HepG2 (cell line): ENCODE data around the gene CCL16. TPM values are rescaled to one million over a fixed set of nuclear protein-coding genes. Genes with fewer than 3 reads are reported as not detected.

Source experiments
- BCL6 ChIP-seq: IDR thresholded peaks from 2 replicates; pipeline ENCODE4 v1.6.1; 2016; ENCODE audit warnings: missing genetic modification reagents, missing compliant biosample characterization
- CHCHD3 ChIP-seq: sonication (generic); formaldehyde crosslinking; IDR thresholded peaks from 2 replicates; pipeline ENCODE4 v1.8.0; 2022; ENCODE audit warnings: mild to moderate bottlenecking, missing genetic modification reagents, moderate library complexity
- FOXO1 ChIP-seq: sonication (generic); formaldehyde crosslinking; IDR thresholded peaks from 2 replicates; pipeline ENCODE4 v1.4.0; 2020; ENCODE audit warnings: missing genetic modification reagents
- HIVEP1 ChIP-seq: sonication (generic); formaldehyde crosslinking; IDR thresholded peaks from 2 replicates; pipeline ENCODE4 v1.4.0; 2020; ENCODE audit warnings: mild to moderate bottlenecking, missing genetic modification reagents
- HMGXB4 ChIP-seq, 2 experiments: sonication (generic) in 1 of 2; formaldehyde crosslinking in 1 of 2; IDR thresholded peaks; 2 replicates each; pipeline versions ENCODE4 v1.4.0 to v1.6.1; 2018 to 2020; ENCODE audit warnings: missing genetic modification reagents in 2 of 2, borderline replicate concordance in 1 of 2, low read depth in 1 of 2, mild to moderate bottlenecking in 1 of 2, missing biosample characterization in 1 of 2
- ISL2 ChIP-seq: sonication (generic); formaldehyde crosslinking; IDR thresholded peaks from 2 replicates; pipeline ENCODE4 v1.5.0; 2020; ENCODE audit warnings: missing genetic modification reagents
- MEIS2 ChIP-seq: sonication (generic); formaldehyde crosslinking; IDR thresholded peaks from 2 replicates; pipeline ENCODE4 v1.9.0; 2021; ENCODE audit warnings: mild to moderate bottlenecking, missing genetic modification reagents
- MTERF4 ChIP-seq: sonication (generic); formaldehyde crosslinking; IDR thresholded peaks from 2 replicates; pipeline ENCODE4 v1.8.0; 2023; ENCODE audit warnings: mild to moderate bottlenecking, missing genetic modification reagents
- SALL1 ChIP-seq: sonication (generic); formaldehyde crosslinking; IDR thresholded peaks from 2 replicates; pipeline ENCODE4 v1.8.0; 2022; ENCODE audit warnings: mild to moderate bottlenecking, missing genetic modification reagents
- SMAD9 ChIP-seq: sonication (generic); formaldehyde crosslinking; IDR thresholded peaks from 2 replicates; pipeline ENCODE4 v1.5.1; 2020; ENCODE audit warnings: mild to moderate bottlenecking, missing genetic modification reagents
- SMC3 ChIP-seq: IDR thresholded peaks from 2 replicates; pipeline ENCODE4 v1.6.1; 2011; ENCODE audit warnings: low read length, improper control_type of control experiment
- SOX6 ChIP-seq, 2 experiments: fragments of 450-650 bp in 1 of 2; sonication (generic) in 1 of 2; formaldehyde crosslinking in 1 of 2; IDR thresholded peaks; 2 replicates each; pipeline versions ENCODE4 v1.4.0 to v1.6.1; 2017 to 2020; ENCODE audit warnings: antibody characterized with exemption in 1 of 2, mild to moderate bottlenecking in 1 of 2, missing genetic modification reagents in 1 of 2
- STAG1 ChIP-seq: sonication (generic); formaldehyde crosslinking; IDR thresholded peaks from 2 replicates; pipeline ENCODE4 v1.4.0; 2020; ENCODE audit warnings: missing genetic modification reagents
- TFDP2 ChIP-seq: sonication (generic); formaldehyde crosslinking; IDR thresholded peaks from 2 replicates; pipeline ENCODE4 v1.4.0; 2020; ENCODE audit warnings: missing genetic modification reagents
- THAP11 ChIP-seq: IDR thresholded peaks from 2 replicates; pipeline ENCODE4 v1.6.1; 2016; ENCODE audit warnings: missing biosample characterization, missing genetic modification reagents
- XRCC5 ChIP-seq: fragments of 200-400 bp; formaldehyde crosslinking; optimal IDR thresholded peaks from 2 replicates; pipeline ENCODE3; 2017; ENCODE audit warnings: mild to moderate bottlenecking, low read length
- ZFP36 ChIP-seq: fragments of 150-350 bp; IDR thresholded peaks from 2 replicates; pipeline ENCODE4 v1.6.1; 2018; ENCODE audit warnings: borderline replicate concordance, low read length, low read depth; ENCODE audit not compliant: partially characterized antibody
- ZFP82 ChIP-seq: sonication (generic); formaldehyde crosslinking; IDR thresholded peaks from 2 replicates; pipeline ENCODE4 v1.5.1; 2020; ENCODE audit warnings: mild to moderate bottlenecking, missing genetic modification reagents, borderline replicate concordance
- ZNF550 ChIP-seq: sonication (generic); formaldehyde crosslinking; IDR thresholded peaks from 2 replicates; pipeline ENCODE4 v1.4.0; 2020; ENCODE audit warnings: mild to moderate bottlenecking, missing genetic modification reagents, borderline replicate concordance
- ZNF7 ChIP-seq: IDR thresholded peaks from 2 replicates; pipeline ENCODE4 v1.6.1; 2016; ENCODE audit warnings: missing biosample characterization, missing genetic modification reagents
- polyA plus RNA-seq, 8 experiments: library from polyadenylated mRNA; depleted of rRNA in 3 of 8; stranded (reverse) in 7 of 8; unstranded in 1 of 8; fragments of >200 nt; fragmentation: Illumina TruSeq in 4 of 8; extraction: Trizol in 4 of 8; gene quantifications; 2 replicates each; pipeline versions ENCODE4 v1.2.1 to v1.2.3, GENCODE V29; 2011 to 2016; ENCODE audit warnings: low read depth in 4 of 8, missing spikeins in 1 of 8, mixed read lengths in 1 of 8; ENCODE audit not compliant: insufficient read depth in 1 of 8
- total RNA-seq, 5 experiments: library from RNA; depleted of rRNA; stranded (reverse); fragments of >200 nt; fragmentation: Illumina TruSeq; extraction: Trizol; gene quantifications; 2 replicates each; pipeline ENCODE4 v1.2.3, GENCODE V29; 2016; ENCODE audit warnings: low read depth in 1 of 5

The CCL16 gene
- total and polyA plus RNA-seq, 2 of the 13 experiments (the other 11 are each of a cell fraction or from before 2014, with no cell fraction given): 2.0 to 14.7 TPM

GRCh38 chr17:35969558-35970380 lies 11.5 kb downstream of the CCL16 start (continued):
- TF ChIP-seq HMGXB4 (CRISPR knock-in tag; IDR thresholded peaks at IDR 0.05; ENCODE audit: borderline replicate concordance in 1 of 2, low read depth in 1 of 2) (0 out of 4 replicates have a peak, but pooled peaks of 1 of the 2 experiments have one; percentile 44), STAG1 (CRISPR knock-in tag) (peak; percentile 97), BCL6 (peak; percentile 52; the same call in 1 of the 2 replicates), FOXO1 (CRISPR knock-in tag) (peak; percentile 14; the same call in 1 of the 2 replicates), THAP11 (CRISPR knock-in tag) (no peak), SMAD9 (CRISPR knock-in tag) (no peak), SALL1 (CRISPR knock-in tag) (peak; percentile 45), MTERF4 (CRISPR knock-in tag) (0 out of 2 replicates have a peak, but pooled peaks have one; percentile 37), SOX6 (IDR thresholded peaks at IDR 0.05) (no peak), SOX6 (CRISPR knock-in tag; IDR thresholded peaks at IDR 0.05) (0 out of 2 replicates have a peak, but pooled peaks have one; percentile 4), ISL2 (CRISPR knock-in tag) (no peak), MEIS2 (CRISPR knock-in tag) (peak; percentile 44; the same call in 1 of the 2 replicates), HIVEP1 (CRISPR knock-in tag) (0 out of 2 replicates have a peak, but pooled peaks have one; percentile 31), ZFP82 (CRISPR knock-in tag) (0 out of 2 replicates have a peak, but pooled peaks have one; percentile 39), ZFP36 (peak; percentile 57), SMC3 (peak; percentile 98), XRCC5 (peak; percentile 35), ZNF550 (CRISPR knock-in tag) (no peak), TFDP2 (CRISPR knock-in tag) (no peak), ZNF7 (CRISPR knock-in tag) (peak; percentile 57; the same call in 1 of the 2 replicates), CHCHD3 (CRISPR knock-in tag) (no peak)
